ENCODE measurements around the gene FBXO27. TPM values are rescaled to one million over a fixed set of nuclear protein-coding genes. Genes with fewer than 3 reads are reported as not detected.
"Not testable (repeated sequence)": the region's sequence is repeated elsewhere in the genome, so short reads cannot be mapped to it uniquely, and the experiment has no call there.

FBXO27 gene
- total RNA-seq, 1 experiment from 2014 or later: 3.8 TPM

GRCh38 chr19:39070888-39071287, 38.5 kb upstream of the FBXO27 start:
- DNase-seq: no peak
- Histone ChIP-seq H3K36me3 (ENCODE audit: control insufficient read depth, insufficient read depth, low read length) (no peaks in the 10 kb centered on the region), H3K4me3 (ENCODE audit: low read depth, low read length) (no peak overlapping the region), H3K27me3 (replicated peaks; ENCODE audit: control insufficient read depth, insufficient read depth, low read length) (no peaks in the 10 kb centered on the region), H3K9me3 (peaks cover 8% of the 10 kb centered on the region; the same call in 1 of the 2 replicates), H3K4me1 (no peaks in the 10 kb centered on the region)
- intact Hi-C loops (cut with micrococcal nuclease; ENCODE audit: unreplicated experiment): no loop called here
- TF ChIP-seq CTCF (IDR thresholded peaks at IDR 0.05; ENCODE audit: insufficient read depth in 1 of 2, low read depth in 1 of 2, low read length in 1 of 2, severe bottlenecking in 1 of 2, unreplicated experiment in 1 of 2): no peak
- H3K4me1 Mint-ChIP-seq (ENCODE audit: low read depth, unreplicated experiment): no peaks in the 10 kb centered on the region
- H3K27me3 Mint-ChIP-seq (ENCODE audit: insufficient read depth, unreplicated experiment): peaks cover 6% of the 10 kb centered on the region
- H3K9me3 Mint-ChIP-seq (ENCODE audit: unreplicated experiment): no peaks in the 10 kb centered on the region
- POLR2A ChIA-PET: no interaction called here
- H3K36me3 Mint-ChIP-seq (ENCODE audit: insufficient read depth, unreplicated experiment): no peaks in the 10 kb centered on the region
- CTCF ChIA-PET: no interaction called here
- no peak overlapping the region for H3K27ac Mint-ChIP-seq (ENCODE audit: unreplicated experiment)
- BruUV-seq (replicated peaks): no TSS peak
- no peak overlapping the region for H3K4me3 Mint-ChIP-seq (ENCODE audit: unreplicated experiment)

DNA sequence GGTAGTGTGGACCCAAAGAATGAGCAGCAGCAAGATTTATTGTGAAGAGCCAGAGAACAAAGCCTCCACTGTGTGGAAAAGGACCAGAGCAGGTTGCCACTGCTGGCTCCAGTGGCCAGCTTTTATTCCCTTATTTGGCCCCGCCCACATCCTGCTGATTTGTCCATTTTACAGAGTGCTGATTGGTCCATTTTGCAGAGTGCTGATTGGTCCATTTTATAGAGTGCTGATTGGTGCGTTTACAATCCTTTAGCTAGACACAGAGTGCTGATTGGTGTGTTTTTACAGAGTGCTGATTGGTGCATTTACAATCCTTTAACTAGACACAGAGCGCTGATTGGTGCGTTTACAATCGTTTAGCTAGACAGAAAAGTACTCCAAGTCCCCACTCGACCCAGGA, 35.9 kb upstream of the FBXO27 start:
- DNase-seq; H3K36me3 Mint-ChIP-seq (ENCODE audit: insufficient read depth, unreplicated experiment); H3K4me3 ChIP-seq (ENCODE audit: low read depth, low read length); H3K27me3 Mint-ChIP-seq (ENCODE audit: insufficient read depth, unreplicated experiment); CTCF ChIA-PET; H3K9me3 ChIP-seq; H3K4me3 Mint-ChIP-seq (ENCODE audit: unreplicated experiment); intact Hi-C loops (cut with micrococcal nuclease; ENCODE audit: unreplicated experiment); H3K4me1 Mint-ChIP-seq (ENCODE audit: low read depth, unreplicated experiment); BruUV-seq (replicated peaks); H3K4me1 ChIP-seq; H3K27me3 ChIP-seq (replicated peaks; ENCODE audit: control insufficient read depth, insufficient read depth, low read length); H3K27ac Mint-ChIP-seq (ENCODE audit: unreplicated experiment); H3K36me3 ChIP-seq (ENCODE audit: control insufficient read depth, insufficient read depth, low read length); H3K9me3 Mint-ChIP-seq (ENCODE audit: unreplicated experiment); POLR2A ChIA-PET: not testable (repeated sequence)

- CTCF ChIA-PET: interaction anchor here (0.6 kb wide), 1 partner anchor 664 kb away, joined by 3 read pairs; the partner anchor contains the start of gene FAM98C
- BruUV-seq (replicated peaks): no TSS peak
- intact Hi-C loops (cut with micrococcal nuclease; ENCODE audit: unreplicated experiment): no loop called here
- Histone ChIP-seq H3K4me1 (no peaks in the 10 kb centered on the region), H3K36me3 (ENCODE audit: control insufficient read depth, insufficient read depth, low read length) (no peaks in the 10 kb centered on the region), H3K4me3 (ENCODE audit: low read depth, low read length) (no peak overlapping the region), H3K27me3 (replicated peaks; ENCODE audit: control insufficient read depth, insufficient read depth, low read length) (no peaks in the 10 kb centered on the region), H3K9me3 (peaks cover 8% of the 10 kb centered on the region; the same call in 1 of the 2 replicates)
- no peak for DNase-seq
- Mint-ChIP-seq H3K4me3 (ENCODE audit: unreplicated experiment) (no peak overlapping the region), H3K4me1 (ENCODE audit: low read depth, unreplicated experiment) (no peaks in the 10 kb centered on the region), H3K27me3 (ENCODE audit: insufficient read depth, unreplicated experiment) (peaks cover 3% of the 10 kb centered on the region), H3K27ac (ENCODE audit: unreplicated experiment) (no peak overlapping the region), H3K36me3 (ENCODE audit: insufficient read depth, unreplicated experiment) (no peaks in the 10 kb centered on the region), H3K9me3 (ENCODE audit: unreplicated experiment) (no peaks in the 10 kb centered on the region)
- POLR2A ChIA-PET: no interaction called here
- no peak for TF ChIP-seq CTCF (IDR thresholded peaks at IDR 0.05; ENCODE audit: insufficient read depth in 1 of 2, low read depth in 1 of 2, low read length in 1 of 2, severe bottlenecking in 1 of 2, unreplicated experiment in 1 of 2)
Measured at GRCh38 chr19:39067104-39067503, 34.8 kb upstream of the FBXO27 start.

- DNase-seq: no peak
- intact Hi-C loops (cut with micrococcal nuclease; ENCODE audit: unreplicated experiment): no loop called here
- no peak for TF ChIP-seq CTCF (IDR thresholded peaks at IDR 0.05; ENCODE audit: insufficient read depth in 1 of 2, low read depth in 1 of 2, low read length in 1 of 2, severe bottlenecking in 1 of 2, unreplicated experiment in 1 of 2)
- Histone ChIP-seq H3K4me1 (0 out of 2 replicates have a peak, but pooled peaks cover 3% of the 10 kb centered on the region), H3K36me3 (ENCODE audit: control insufficient read depth, insufficient read depth, low read length) (no peaks in the 10 kb centered on the region), H3K4me3 (ENCODE audit: low read depth, low read length) (no peak overlapping the region), H3K9me3 (peaks cover 8% of the 10 kb centered on the region), H3K27me3 (replicated peaks; ENCODE audit: control insufficient read depth, insufficient read depth, low read length) (no peaks in the 10 kb centered on the region)
- POLR2A ChIA-PET: no interaction called here
- no TSS peak for BruUV-seq (replicated peaks)
- H3K27ac Mint-ChIP-seq (ENCODE audit: unreplicated experiment): no peak overlapping the region
- no peaks in the 10 kb centered on the region for H3K36me3 Mint-ChIP-seq (ENCODE audit: insufficient read depth, unreplicated experiment)
- no peaks in the 10 kb centered on the region for H3K9me3 Mint-ChIP-seq (ENCODE audit: unreplicated experiment)
- H3K4me3 Mint-ChIP-seq (ENCODE audit: unreplicated experiment): no peak overlapping the region
- peaks cover 3% of the 10 kb centered on the region for H3K27me3 Mint-ChIP-seq (ENCODE audit: insufficient read depth, unreplicated experiment)
- H3K4me1 Mint-ChIP-seq (ENCODE audit: low read depth, unreplicated experiment): peaks cover 7% of the 10 kb centered on the region
- CTCF ChIA-PET: no interaction called here
Measured at GRCh38 chr19:39065928-39066327, 33.6 kb upstream of the FBXO27 start.

All from Caco-2 (cell line).